Trophoblast cell (in vitro differentiated cells and primary cell): ENCODE measurements around the gene IDH3A.

Source experiments
- DNase-seq, 2 donors: peaks; one replicate each; pipeline ENCODE4 v3.0.0-alpha.2; 2016
- H2AFZ ChIP-seq: 2 replicates; pipeline ENCODE4 v1.6.1; 2013; ENCODE audit warnings: low read length, moderate library complexity, mild to moderate bottlenecking; ENCODE audit not compliant: insufficient read depth, poor library complexity
- H2AK5ac ChIP-seq: 2 replicates; pipeline ENCODE4 v1.6.1; 2013; ENCODE audit warnings: mild to moderate bottlenecking, low read length
- H2BK120ac ChIP-seq: 2 replicates; pipeline ENCODE4 v1.6.1; 2013; ENCODE audit warnings: low read length, mild to moderate bottlenecking, moderate library complexity; ENCODE audit not compliant: insufficient read depth, poor library complexity
- H2BK12ac ChIP-seq: 2 replicates; pipeline ENCODE4 v1.6.1; 2013; ENCODE audit warnings: mild to moderate bottlenecking, low read length, moderate library complexity
- H2BK5ac ChIP-seq: 2 replicates; pipeline ENCODE4 v1.6.1; 2013; ENCODE audit warnings: low read length, low read depth, moderate library complexity, mild to moderate bottlenecking; ENCODE audit not compliant: poor library complexity
- H3K14ac ChIP-seq: 2 replicates; pipeline ENCODE4 v1.6.1; 2013; ENCODE audit warnings: mild to moderate bottlenecking, low read length
- H3K18ac ChIP-seq: 2 replicates; pipeline ENCODE4 v1.6.1; 2013; ENCODE audit warnings: mild to moderate bottlenecking, low read length
- H3K23ac ChIP-seq: 2 replicates; pipeline ENCODE4 v1.6.1; 2013; ENCODE audit warnings: low read length
- H3K27ac ChIP-seq: 2 replicates; pipeline ENCODE4 v1.5.1; 2013; ENCODE audit warnings: low read depth, mild to moderate bottlenecking, inconsistent platforms, low read length, moderate library complexity
- H3K27me3 ChIP-seq: 2 replicates; pipeline ENCODE4 v1.6.1; 2013; ENCODE audit warnings: inconsistent platforms, mild to moderate bottlenecking, low read length, moderate library complexity; ENCODE audit not compliant: insufficient read depth
- H3K36me3 ChIP-seq, 2 experiments: 1 replicate in 1 of 2; 2 replicates in 1 of 2; pipeline ENCODE4 v1.6.1; 2013; ENCODE audit warnings: low read length in 2 of 2, mild to moderate bottlenecking in 2 of 2, moderate library complexity in 1 of 2; ENCODE audit not compliant: insufficient read depth in 2 of 2, control insufficient read depth in 1 of 2
- H3K4ac ChIP-seq: 2 replicates; pipeline ENCODE4 v1.6.1; 2013; ENCODE audit warnings: low read depth, mild to moderate bottlenecking, low read length, moderate library complexity
- H3K4me1 ChIP-seq, 2 experiments: 1 replicate in 1 of 2; 2 replicates in 1 of 2; pipeline ENCODE4 v1.6.1; 2013; ENCODE audit warnings: low read length in 2 of 2, mild to moderate bottlenecking in 2 of 2, moderate library complexity in 1 of 2; ENCODE audit not compliant: insufficient read depth in 2 of 2, control insufficient read depth in 1 of 2
- H3K4me2 ChIP-seq: 2 replicates; pipeline ENCODE4 v1.6.1; 2013; ENCODE audit warnings: inconsistent platforms, mild to moderate bottlenecking, low read length, moderate library complexity
- H3K4me3 ChIP-seq: 2 replicates; pipeline ENCODE4 v1.5.1; 2013; ENCODE audit warnings: mild to moderate bottlenecking, low read depth, low read length, inconsistent platforms
- H3K79me1 ChIP-seq: one replicate; pipeline ENCODE4 v1.6.1; 2013; ENCODE audit warnings: low read length
- H3K79me2 ChIP-seq: 2 replicates; pipeline ENCODE4 v1.6.1; 2013; ENCODE audit warnings: low read length, mild to moderate bottlenecking; ENCODE audit not compliant: control insufficient read depth, insufficient read depth, poor library complexity
- H3K9ac ChIP-seq: 2 replicates; pipeline ENCODE4 v1.6.1; 2013; ENCODE audit warnings: mild to moderate bottlenecking, low read length
- H3K9me3 ChIP-seq: 2 replicates; pipeline ENCODE4 v1.6.1; 2013; ENCODE audit warnings: low read depth, mild to moderate bottlenecking, control low read depth, inconsistent platforms, low read length; ENCODE audit not compliant: insufficient read depth
- H4K12ac ChIP-seq: 2 replicates; pipeline ENCODE4 v1.6.1; 2013; ENCODE audit warnings: low read depth, mild to moderate bottlenecking, low read length, moderate library complexity
- H4K8ac ChIP-seq: 2 replicates; pipeline ENCODE4 v1.6.1; 2013; ENCODE audit warnings: low read depth, mild to moderate bottlenecking, low read length, moderate library complexity
- H4K91ac ChIP-seq: one replicate; pipeline ENCODE4 v1.6.1; 2013; ENCODE audit warnings: low read depth, mild to moderate bottlenecking, low read length, moderate library complexity
- WGBS: extraction: QIAGEN DNeasy Blood & Tissue Kit; methylation state at CpG from one replicate; pipeline ENCODE4 v1.1.7; 2013; ENCODE audit warnings: missing lambda C conversion rate; ENCODE audit not compliant: insufficient read length, insufficient coverage; ENCODE audit errors: extremely low coverage; 5-methylcytosine and 5-hydroxymethylcytosine counted together

Gene IDH3A

DNA sequence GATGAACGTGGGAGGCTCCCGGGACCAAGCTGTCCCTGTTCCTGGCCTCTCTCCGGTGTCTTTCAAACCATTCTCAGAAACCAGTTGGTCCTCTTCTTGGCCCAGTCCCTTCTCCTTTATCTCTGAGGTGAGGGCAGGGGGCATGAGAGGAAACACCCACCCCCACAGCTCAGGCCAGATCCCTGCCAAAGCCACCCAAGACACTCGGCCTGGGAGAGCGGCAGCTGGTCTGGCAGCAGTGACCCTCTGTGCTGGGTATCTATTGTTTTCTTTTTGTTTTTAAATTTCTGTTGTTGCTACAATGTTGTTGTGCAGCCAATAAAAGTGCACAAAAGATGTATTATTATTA lies 57.9 kb downstream of the IDH3A start:
- Histone ChIP-seq H3K79me1 (no peaks in the 10 kb centered on the region), H3K23ac (no peak overlapping the region), H2AK5ac (no peak overlapping the region), H4K91ac (no peak overlapping the region), H3K4me2 (no peak overlapping the region), H3K4me3 (no peak overlapping the region), H3K4me1 (peaks cover 14 to 22% of the 10 kb centered on the region in 2 experiments), H3K9ac (no peak overlapping the region), H3K14ac (no peak overlapping the region), H4K8ac (no peak overlapping the region), H3K9me3 (no peaks in the 10 kb centered on the region), H2BK12ac (no peak overlapping the region), H3K4ac (no peak overlapping the region), H2AFZ (no peak overlapping the region), H2BK5ac (no peak overlapping the region), H4K12ac (no peak overlapping the region), H3K27ac (no peak overlapping the region), H2BK120ac (no peak overlapping the region), H3K36me3 (no peaks in the 10 kb centered on the region), H3K18ac (no peak overlapping the region), H3K79me2 (no peaks in the 10 kb centered on the region), H3K27me3 (no peaks in the 10 kb centered on the region)
- no CpG with 5 or more reads among the region's 5 CpGs for WGBS
- DNase-seq = no peak

DNA sequence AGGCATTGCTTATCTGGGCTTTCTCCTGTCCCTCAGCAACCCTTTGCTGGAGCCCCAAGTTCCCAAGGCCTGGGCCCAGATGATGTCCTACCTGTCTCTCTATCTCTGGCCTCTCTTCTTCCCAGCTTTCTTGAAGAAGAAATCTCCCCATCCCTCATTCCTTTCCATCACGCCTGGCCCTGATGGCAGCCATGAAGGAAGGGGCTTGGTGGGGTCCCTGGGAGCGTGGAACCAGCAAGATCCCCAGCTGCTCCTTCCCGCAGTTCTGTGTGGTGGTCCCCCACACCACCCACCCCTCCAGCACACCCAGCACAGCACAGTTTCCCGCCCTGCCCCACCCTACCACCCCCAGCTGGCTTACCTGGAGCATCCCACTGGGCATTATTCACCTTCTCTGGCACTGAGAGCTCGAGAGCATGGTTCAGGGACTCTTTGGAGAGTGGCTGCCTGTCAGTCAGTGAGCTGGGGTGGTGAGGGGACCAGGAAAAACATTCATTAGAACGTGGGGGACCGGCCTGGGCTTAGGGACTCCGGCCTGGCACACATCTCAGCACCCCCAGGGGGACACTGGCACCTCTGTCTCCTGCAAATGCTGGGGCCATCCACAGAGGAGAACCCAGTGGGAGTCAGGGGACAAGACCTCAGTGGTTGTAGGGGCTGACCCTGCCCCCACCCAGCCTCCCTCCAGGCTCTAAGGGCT lies 58.6 kb downstream of the IDH3A start:
- no peak overlapping the region for H3K23ac ChIP-seq

DNA sequence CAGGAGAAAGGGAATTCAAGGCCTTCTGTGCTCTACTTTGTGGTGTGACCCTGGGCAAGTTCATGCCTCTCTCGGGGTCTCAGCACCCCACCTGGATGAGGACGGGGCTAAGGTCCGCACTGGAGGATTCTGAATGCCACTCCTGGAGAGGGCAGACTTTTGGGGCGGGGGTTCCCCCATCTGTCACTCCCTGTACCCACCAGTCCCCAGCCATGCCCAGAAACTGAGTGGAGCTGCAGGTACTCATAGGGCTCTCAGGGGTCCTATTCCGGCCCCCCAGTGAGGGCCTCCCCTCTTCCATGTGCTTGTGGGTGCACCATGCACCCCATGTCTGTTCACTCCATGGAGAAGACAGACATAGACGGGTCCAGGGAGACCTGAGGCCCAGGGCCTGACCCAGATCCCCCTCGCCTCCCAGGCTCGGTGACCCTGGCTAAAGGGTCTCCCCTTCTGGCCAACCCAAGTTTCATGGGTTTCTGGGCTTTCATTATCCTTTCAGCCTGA lies 59.2 kb downstream of the IDH3A start:
- Histone ChIP-seq H4K12ac (no peak overlapping the region), H3K23ac (no peak overlapping the region), H3K27ac (no peak overlapping the region), H3K4me1 (peaks cover 20 to 25% of the 10 kb centered on the region in 2 experiments), H2AK5ac (no peak overlapping the region), H3K27me3 (no peaks in the 10 kb centered on the region), H3K4ac (no peak overlapping the region), H3K14ac (no peak overlapping the region), H2BK12ac (no peak overlapping the region), H2BK120ac (no peak overlapping the region), H4K91ac (no peak overlapping the region), H3K79me1 (no peaks in the 10 kb centered on the region), H2AFZ (no peak overlapping the region), H3K79me2 (no peaks in the 10 kb centered on the region), H3K18ac (no peak overlapping the region), H2BK5ac (no peak overlapping the region), H3K4me3 (no peak overlapping the region), H3K9me3 (no peaks in the 10 kb centered on the region), H3K4me2 (no peak overlapping the region), H3K9ac (no peak overlapping the region), H4K8ac (no peak overlapping the region), H3K36me3 (no peaks in the 10 kb centered on the region)
- no CpG with 5 or more reads among the region's 8 CpGs for WGBS
- no peak for DNase-seq

More for the DNA sequence above, 58.6 kb downstream of the IDH3A start:
- Histone ChIP-seq H3K79me2 (no peaks in the 10 kb centered on the region), H3K18ac (no peak overlapping the region), H2BK120ac (no peak overlapping the region), H3K4me2 (no peak overlapping the region), H3K79me1 (no peaks in the 10 kb centered on the region), H3K27me3 (no peaks in the 10 kb centered on the region), H3K9ac (no peak overlapping the region), H3K14ac (no peak overlapping the region), H3K27ac (no peak overlapping the region), H2BK12ac (no peak overlapping the region), H2AFZ (no peak overlapping the region), H4K8ac (no peak overlapping the region), H3K4ac (no peak overlapping the region), H4K91ac (no peak overlapping the region), H3K4me1 (peaks cover 20 to 25% of the 10 kb centered on the region in 2 experiments), H2AK5ac (no peak overlapping the region), H3K36me3 (no peaks in the 10 kb centered on the region), H3K4me3 (no peak overlapping the region), H4K12ac (no peak overlapping the region), H2BK5ac (no peak overlapping the region), H3K9me3 (no peaks in the 10 kb centered on the region)
- no peak for DNase-seq
- no CpG with 5 or more reads among the region's 8 CpGs for WGBS

- Histone ChIP-seq H3K4ac (no peak overlapping the region), H2BK12ac (no peak overlapping the region), H4K8ac (no peak overlapping the region), H4K91ac (no peak overlapping the region), H2AFZ (no peak overlapping the region), H3K36me3 (no peaks in the 10 kb centered on the region), H3K9me3 (no peaks in the 10 kb centered on the region), H2BK5ac (no peak overlapping the region), H3K79me2 (no peaks in the 10 kb centered on the region), H3K23ac (no peak overlapping the region), H3K27ac (no peak overlapping the region), H2AK5ac (no peak overlapping the region), H3K14ac (no peak overlapping the region), H2BK120ac (no peak overlapping the region), H4K12ac (no peak overlapping the region), H3K79me1 (no peaks in the 10 kb centered on the region), H3K18ac (no peak overlapping the region), H3K4me2 (no peak overlapping the region), H3K4me3 (no peak overlapping the region), H3K4me1 (peaks cover 20 to 25% of the 10 kb centered on the region in 2 experiments), H3K27me3 (no peaks in the 10 kb centered on the region), H3K9ac (no peak overlapping the region)
- no CpG with 5 or more reads among the region's 20 CpGs for WGBS
- DNase-seq = peak in 1 of 2 donors; percentile 13
Measured at GRCh38 chr15:78208887-78209645, 59.9 kb downstream of the IDH3A start.
